GM23338 (cell line): ENCODE data around the gene MLH1. TPM values are rescaled to one million over a fixed set of nuclear protein-coding genes. Genes with fewer than 3 reads are reported as not detected.
"Not testable (repeated sequence)": the region's sequence is repeated elsewhere in the genome, so short reads cannot be mapped to it uniquely, and the experiment has no call there.

Experiments used
- ATAC-seq: fragments of 200-7000 bp; cut with Tn5 transposase; 3 replicates; pipeline ENCODE4 v1.9.1; 2020
- DNase-seq: peaks from one replicate; pipeline ENCODE4 v3.0.0-alpha.2; 2015; ENCODE audit warnings: low spot score
- H2AFZ ChIP-seq: fragments of 200-600 bp; sonication (generic); 2 replicates; pipeline ENCODE4 v1.8.0; 2016; ENCODE audit warnings: antibody characterized with exemption, mild to moderate bottlenecking, moderate library complexity
- H3F3A ChIP-seq: fragments of 200-600 bp; sonication (generic); replicated peaks from 2 replicates; pipeline ENCODE4 v1.8.0; 2017; ENCODE audit warnings: antibody characterized with exemption, mixed run types, low read depth
- H3K27ac ChIP-seq: fragments of 200-600 bp; sonication (generic); 2 replicates; pipeline ENCODE4 v1.6.1; 2016; ENCODE audit warnings: low read depth
- H3K27me3 ChIP-seq: fragments of 200-600 bp; sonication (generic); 2 replicates; pipeline ENCODE4 v1.8.0; 2016; ENCODE audit warnings: mild to moderate bottlenecking, mixed run types, moderate library complexity; ENCODE audit not compliant: insufficient read depth
- H3K36me3 ChIP-seq: fragments of 200-600 bp; sonication (generic); 2 replicates; pipeline ENCODE4 v1.8.0; 2016; ENCODE audit warnings: mild to moderate bottlenecking; ENCODE audit not compliant: insufficient read depth
- H3K4me1 ChIP-seq: fragments of 200-600 bp; sonication (generic); 2 replicates; pipeline ENCODE4 v1.8.0; 2016; ENCODE audit warnings: mild to moderate bottlenecking, moderate library complexity; ENCODE audit not compliant: insufficient read depth
- H3K4me2 ChIP-seq: fragments of 200-600 bp; sonication (generic); 2 replicates; pipeline ENCODE4 v1.7.1; 2017; ENCODE audit warnings: mixed run types
- H3K4me3 ChIP-seq: fragments of 200-600 bp; sonication (generic); 2 replicates; pipeline ENCODE4 v1.6.1; 2016; ENCODE audit warnings: mixed run types
- H3K79me2 ChIP-seq: fragments of 200-600 bp; sonication (generic); replicated peaks from 2 replicates; pipeline ENCODE4 v1.8.0; 2017; ENCODE audit warnings: mild to moderate bottlenecking; ENCODE audit not compliant: insufficient read depth
- H3K9me2 ChIP-seq: fragments of 200-600 bp; sonication (generic); 2 replicates; pipeline ENCODE4 v1.8.0; 2017; ENCODE audit not compliant: insufficient read depth
- H4K20me1 ChIP-seq: fragments of 200-600 bp; sonication (generic); replicated peaks from 2 replicates; pipeline ENCODE4 v1.8.0; 2017; ENCODE audit warnings: mild to moderate bottlenecking; ENCODE audit not compliant: insufficient read depth
- H3K27ac Mint-ChIP-seq: 2 replicates; pipeline ENCODE4 v1.8.0; 2020; ENCODE audit warnings: inconsistent platforms, mild to moderate bottlenecking, moderate library complexity, mixed read lengths
- H3K27me3 Mint-ChIP-seq: 3 replicates; pipeline ENCODE4 v1.8.0; 2022; ENCODE audit warnings: low read depth, mild to moderate bottlenecking, moderate library complexity, mixed read lengths, inconsistent platforms; ENCODE audit not compliant: insufficient read depth, poor library complexity
- H3K36me3 Mint-ChIP-seq: 3 replicates; pipeline ENCODE4 v1.8.0; 2021; ENCODE audit warnings: low read depth, mild to moderate bottlenecking, inconsistent platforms, moderate library complexity, mixed read lengths
- H3K4me1 Mint-ChIP-seq: 3 replicates; pipeline ENCODE4 v1.8.0; 2020; ENCODE audit warnings: mild to moderate bottlenecking, inconsistent platforms, mixed read lengths
- H3K4me3 Mint-ChIP-seq: 3 replicates; pipeline ENCODE4 v1.8.0; 2021; ENCODE audit warnings: moderate library complexity, mild to moderate bottlenecking, inconsistent platforms, mixed read lengths
- H3K9me3 Mint-ChIP-seq: 3 replicates; pipeline ENCODE4 v1.8.0; 2020; ENCODE audit warnings: moderate library complexity, mild to moderate bottlenecking, inconsistent platforms, mixed read lengths
- EZH2 ChIP-seq: fragments of 200-600 bp; sonication (generic); IDR thresholded peaks from one replicate; pipeline ENCODE4 v1.8.0; 2017; ENCODE audit warnings: antibody characterized with exemption, mild to moderate bottlenecking, low read depth; ENCODE audit not compliant: unreplicated experiment
- JUNB ChIP-seq: IDR thresholded peaks from one replicate; pipeline ENCODE4 v1.6.1; 2016; ENCODE audit warnings: antibody characterized with exemption; ENCODE audit not compliant: unreplicated experiment
- NANOG ChIP-seq: IDR thresholded peaks from 2 replicates; pipeline ENCODE4 v1.6.1; 2016; ENCODE audit warnings: antibody characterized with exemption, borderline replicate concordance
- POLR2AphosphoS5 ChIP-seq: IDR thresholded peaks from 2 replicates; pipeline ENCODE4 v1.6.1; 2016; ENCODE audit warnings: antibody characterized with exemption, low read depth
- REST ChIP-seq: IDR thresholded peaks from one replicate; pipeline ENCODE4 v1.6.1; 2018; ENCODE audit warnings: antibody characterized with exemption; ENCODE audit not compliant: unreplicated experiment
- STAT1 ChIP-seq: IDR thresholded peaks from one replicate; pipeline ENCODE4 v1.6.1; 2016; ENCODE audit warnings: antibody characterized with exemption; ENCODE audit not compliant: unreplicated experiment
- ZNF331 ChIP-seq: fragments of 250-450 bp; sonication (Bioruptor Pico); IDR thresholded peaks from 2 replicates; pipeline ENCODE4 v1.5.0; 2020; ENCODE audit warnings: low read depth, mild to moderate bottlenecking, moderate library complexity
- ZNF462 ChIP-seq: fragments of 250-450 bp; sonication (Bioruptor Pico); IDR thresholded peaks from 2 replicates; pipeline ENCODE4 v1.5.0; 2020; ENCODE audit warnings: mild to moderate bottlenecking, moderate library complexity
- polyA plus RNA-seq: library from polyadenylated mRNA; unstranded; fragments of >200 nt; fragmentation: Nextera tagmentation; extraction: Ambion mirVana; gene quantifications from 2 replicates; pipeline ENCODE4 v1.2.1, GENCODE V29; 2016
- total RNA-seq: library from RNA; depleted of rRNA; stranded (reverse); fragments of >200 nt; shearing (Covaris generic); gene quantifications from 2 replicates; pipeline ENCODE4 v1.2.3, GENCODE V29; 2014
- TF ChIP-seq, protein P1 (sequence below): IDR thresholded peaks from 2 replicates; pipeline ENCODE4 v1.6.1; 2016; ENCODE audit warnings: antibody characterized with exemption

Gene MLH1
- total and polyA plus RNA-seq, 2 experiments from 2014 or later, result 31.7 to 58.0 TPM

DNA sequence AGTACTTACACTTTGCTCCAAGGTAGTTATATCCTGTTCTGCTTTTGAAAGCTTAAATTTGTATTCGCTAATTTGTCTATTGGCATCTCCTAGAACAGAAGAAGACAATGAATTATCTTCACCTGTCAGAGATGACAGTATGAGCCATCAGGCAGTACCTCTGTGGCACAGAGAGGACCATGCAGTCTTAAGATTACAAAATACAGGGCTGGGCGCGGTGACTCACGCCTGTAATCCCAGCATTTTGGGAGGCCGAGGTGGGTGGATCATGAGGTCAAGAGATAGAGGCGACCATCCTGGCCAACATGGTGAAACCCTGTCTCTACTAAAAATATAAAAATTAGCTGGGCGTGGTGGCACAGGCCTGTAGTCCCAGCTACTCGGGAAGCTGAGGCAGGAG lies 61.8 kb downstream of the MLH1 start:
- H3K27ac ChIP-seq, H3K27ac Mint-ChIP-seq, H3K27me3 ChIP-seq, ATAC-seq, H3K4me1 Mint-ChIP-seq, H4K20me1 ChIP-seq, H3K9me2 ChIP-seq, H3K4me3 ChIP-seq, H3K9me3 Mint-ChIP-seq, DNase-seq, H3K27me3 Mint-ChIP-seq, H3K4me3 Mint-ChIP-seq, H3K4me2 ChIP-seq, H3K4me1 ChIP-seq, H3F3A ChIP-seq, H3K79me2 ChIP-seq, H2AFZ ChIP-seq: not testable (repeated sequence)
- peaks cover 35% of the 10 kb centered on the region for H3K36me3 Mint-ChIP-seq
- H3K36me3 ChIP-seq, result peaks cover 32% of the 10 kb centered on the region

DNA sequence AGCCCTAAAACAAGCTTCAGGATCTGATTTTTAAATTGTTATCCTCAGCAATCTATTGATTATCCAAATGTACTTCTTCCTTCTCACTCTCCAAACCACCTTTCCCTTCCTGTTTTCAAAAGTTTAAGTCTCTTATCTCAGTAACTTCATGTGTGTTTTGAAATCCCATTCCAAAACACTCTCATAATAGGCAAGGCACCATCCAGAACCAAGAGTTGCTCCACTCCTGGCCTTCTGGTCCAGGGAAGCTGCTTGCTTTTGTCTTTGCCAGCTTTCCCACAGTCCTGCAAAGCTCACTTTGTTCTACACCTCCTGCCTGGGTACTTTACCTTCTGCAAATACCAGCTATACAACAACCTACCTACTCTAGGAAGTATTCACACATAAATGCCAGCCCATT lies 63.5 kb downstream of the MLH1 start:
- no peaks in the 10 kb centered on the region for H3K27me3 ChIP-seq
- H3K79me2 ChIP-seq, result no peaks in the 10 kb centered on the region
- H3K36me3 ChIP-seq, result peaks cover 23% of the 10 kb centered on the region
- no peak overlapping the region for H3K4me2 ChIP-seq
- no peak overlapping the region for H3K4me3 Mint-ChIP-seq
- peaks cover 24% of the 10 kb centered on the region for H3K36me3 Mint-ChIP-seq
- TF ChIP-seq EZH2 (no peak), ZNF462 (CRISPR knock-in tag) (no peak), ZNF331 (CRISPR knock-in tag) (no peak), JUNB (no peak), POLR2AphosphoS5 (no peak), REST (no peak), STAT1 (no peak), NANOG (no peak)
- TF ChIP-seq, protein P1, sequence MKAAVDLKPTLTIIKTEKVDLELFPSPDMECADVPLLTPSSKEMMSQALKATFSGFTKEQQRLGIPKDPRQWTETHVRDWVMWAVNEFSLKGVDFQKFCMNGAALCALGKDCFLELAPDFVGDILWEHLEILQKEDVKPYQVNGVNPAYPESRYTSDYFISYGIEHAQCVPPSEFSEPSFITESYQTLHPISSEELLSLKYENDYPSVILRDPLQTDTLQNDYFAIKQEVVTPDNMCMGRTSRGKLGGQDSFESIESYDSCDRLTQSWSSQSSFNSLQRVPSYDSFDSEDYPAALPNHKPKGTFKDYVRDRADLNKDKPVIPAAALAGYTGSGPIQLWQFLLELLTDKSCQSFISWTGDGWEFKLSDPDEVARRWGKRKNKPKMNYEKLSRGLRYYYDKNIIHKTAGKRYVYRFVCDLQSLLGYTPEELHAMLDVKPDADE, result no peak
- ATAC-seq, result no peak
- H4K20me1 ChIP-seq, result no peaks in the 10 kb centered on the region
- no peaks in the 10 kb centered on the region for H3K9me2 ChIP-seq
- no peak for DNase-seq
- H3K4me1 Mint-ChIP-seq, result no peaks in the 10 kb centered on the region
- no peaks in the 10 kb centered on the region for H3K9me3 Mint-ChIP-seq
- H3K4me1 ChIP-seq, result no peaks in the 10 kb centered on the region
- H3K27me3 Mint-ChIP-seq, result peaks cover 3% of the 10 kb centered on the region
- H3K27ac ChIP-seq, result no peak overlapping the region
- H3K27ac Mint-ChIP-seq, result no peak overlapping the region; the same call in 1 of the 2 replicates
- H3F3A ChIP-seq, result no peaks in the 10 kb centered on the region
- H3K4me3 ChIP-seq, result no peak overlapping the region
- H2AFZ ChIP-seq, result no peak overlapping the region
